SK-N-SH treated with all-trans-retinoic acid at 6 μM for 48 hours (cell line): ENCODE measurements around the gene AIM2.

Source experiments
- ATAC-seq: fragments of 200-7000 bp; cut with Tn5 transposase; 3 replicates; pipeline ENCODE4 v1.9.1; 2020; ENCODE audit warnings: mild to moderate bottlenecking, moderate library complexity
- BACH2 ChIP-seq: fragments of 250-450 bp; sonication (Bioruptor Pico); IDR thresholded peaks from 2 replicates; pipeline ENCODE4 v1.9.0; 2021; ENCODE audit warnings: mild to moderate bottlenecking, borderline replicate concordance
- CREB5 ChIP-seq: fragments of 250-450 bp; sonication (Bioruptor Pico); IDR thresholded peaks from 2 replicates; pipeline ENCODE4 v1.5.1; 2020; ENCODE audit warnings: low read depth, mild to moderate bottlenecking, moderate library complexity
- CSDC2 ChIP-seq: fragments of 250-450 bp; sonication (Bioruptor Pico); IDR thresholded peaks from 2 replicates; pipeline ENCODE4 v1.5.0; 2020; ENCODE audit warnings: mild to moderate bottlenecking, moderate library complexity
- CSRNP3 ChIP-seq: fragments of 250-450 bp; sonication (Bioruptor Pico); IDR thresholded peaks from 2 replicates; pipeline ENCODE4 v1.5.1; 2021; ENCODE audit warnings: mild to moderate bottlenecking, moderate library complexity
- ESRRG ChIP-seq: fragments of 250-450 bp; sonication (Bioruptor Pico); IDR thresholded peaks from 2 replicates; pipeline ENCODE4 v1.6.1; 2021; ENCODE audit warnings: mild to moderate bottlenecking
- GLIS3 ChIP-seq: fragments of 250-450 bp; sonication (Bioruptor Pico); IDR thresholded peaks from 2 replicates; pipeline ENCODE4 v1.5.0; 2020; ENCODE audit warnings: mild to moderate bottlenecking, moderate library complexity
- ISL1 ChIP-seq: fragments of 250-450 bp; sonication (Bioruptor Pico); IDR thresholded peaks from 2 replicates; pipeline ENCODE4 v2.1.2; 2022; ENCODE audit warnings: mild to moderate bottlenecking, moderate library complexity
- POU6F1 ChIP-seq: fragments of 250-450 bp; sonication (Bioruptor Pico); IDR thresholded peaks from 2 replicates; pipeline ENCODE4 v1.8.0; 2021; ENCODE audit warnings: low read depth, mild to moderate bottlenecking, moderate library complexity, borderline replicate concordance
- PPARA ChIP-seq: fragments of 250-450 bp; sonication (Bioruptor Pico); IDR thresholded peaks from 2 replicates; pipeline ENCODE4 v1.5.0; 2020; ENCODE audit warnings: mild to moderate bottlenecking, borderline replicate concordance
- RARB ChIP-seq: fragments of 250-450 bp; sonication (Bioruptor Pico); IDR thresholded peaks from 2 replicates; pipeline ENCODE4 v1.8.0; 2021; ENCODE audit warnings: mild to moderate bottlenecking, moderate library complexity
- SNAI2 ChIP-seq: fragments of 250-450 bp; sonication (Bioruptor Pico); IDR thresholded peaks from 2 replicates; pipeline ENCODE4 v1.5.0; 2020; ENCODE audit warnings: mild to moderate bottlenecking, moderate library complexity
- TOX ChIP-seq: fragments of 250-450 bp; sonication (Bioruptor Pico); IDR thresholded peaks from 2 replicates; pipeline ENCODE4 v1.8.0; 2021; ENCODE audit warnings: mild to moderate bottlenecking, moderate library complexity, borderline replicate concordance
- ZC3H10 ChIP-seq: fragments of 250-450 bp; sonication (Bioruptor Pico); IDR thresholded peaks from 2 replicates; pipeline ENCODE4 v1.5.1; 2021; ENCODE audit warnings: mild to moderate bottlenecking, moderate library complexity
- ZFP3 ChIP-seq: fragments of 250-450 bp; sonication (Bioruptor Pico); IDR thresholded peaks from 2 replicates; pipeline ENCODE4 v1.5.0; 2020; ENCODE audit warnings: mild to moderate bottlenecking, moderate library complexity
- ZNF565 ChIP-seq: fragments of 450-650 bp; formaldehyde crosslinking; conservative IDR thresholded peaks from 2 replicates; pipeline ENCODE4 v1.5.0; 2020; ENCODE audit warnings: low read depth, mild to moderate bottlenecking, moderate library complexity
- ZNF70 ChIP-seq: fragments of 450-650 bp; formaldehyde crosslinking; IDR thresholded peaks from 2 replicates; pipeline ENCODE4 v1.5.0; 2020; ENCODE audit warnings: mild to moderate bottlenecking, moderate library complexity
- ZNF8 ChIP-seq: fragments of 450-650 bp; formaldehyde crosslinking; IDR thresholded peaks from 2 replicates; pipeline ENCODE4 v1.5.0; 2020; ENCODE audit warnings: mild to moderate bottlenecking, moderate library complexity

The AIM2 gene

GRCh38 chr1:159076438-159077119 is at the start of gene AIM2:
Gene AIM2, minus strand, starts transcription at chr1:159076766. Its CDS starts 3,267 bp downstream, at chr1:159073499.
- peak; percentile 62 for ATAC-seq
- TF ChIP-seq TOX (CRISPR knock-in tag) (peak; percentile 48; the same call in 1 of the 2 replicates), ZFP3 (CRISPR knock-in tag) (no peak), ISL1 (CRISPR knock-in tag) (no peak), CREB5 (no peak)
- TF ChIP-seq, all 23 proteins: peak for 1

- TF ChIP-seq PPARA (no peak), BACH2 (CRISPR knock-in tag) (no peak), ZC3H10 (no peak)
- ATAC-seq, result no peak
Measured at GRCh38 chr1:159123587-159123986, 47.0 kb upstream of the AIM2 start.

- TF ChIP-seq SNAI2 (CRISPR knock-in tag) (no peak), ZNF70 (CRISPR knock-in tag) (no peak), ISL1 (CRISPR knock-in tag) (no peak), GLIS3 (CRISPR knock-in tag) (no peak), RARB (CRISPR knock-in tag) (no peak), ZNF565 (CRISPR knock-in tag) (no peak), ZFP3 (CRISPR knock-in tag) (no peak), CSRNP3 (no peak), ZNF8 (no peak), CREB5 (no peak), CSDC2 (CRISPR knock-in tag) (no peak), ZC3H10 (no peak), TOX (CRISPR knock-in tag) (no peak)
- ATAC-seq, result peak; percentile 73
Measured at GRCh38 chr1:159122005-159122621, 45.5 kb upstream of the AIM2 start.

- ATAC-seq, result no peak
- TF ChIP-seq POU6F1 (CRISPR knock-in tag) (no peak), CSRNP3 (no peak)
Measured at GRCh38 chr1:159121526-159121925, 45.0 kb upstream of the AIM2 start.

- no peak for ATAC-seq
- TF ChIP-seq TOX (CRISPR knock-in tag) (no peak), CSRNP3 (no peak), BACH2 (CRISPR knock-in tag) (no peak), ESRRG (CRISPR knock-in tag) (no peak), ZFP3 (CRISPR knock-in tag) (no peak), POU6F1 (CRISPR knock-in tag) (no peak), ZNF70 (CRISPR knock-in tag) (no peak), CREB5 (no peak), ZC3H10 (no peak), ZNF565 (CRISPR knock-in tag) (no peak), PPARA (no peak)
Measured at GRCh38 chr1:159120317-159120716, 43.8 kb upstream of the AIM2 start.
